Measurements from ENCODE around the gene GRID2. TPM values are rescaled to one million over a fixed set of nuclear protein-coding genes. Genes with fewer than 3 reads are reported as not detected.

Gene GRID2
- total RNA-seq, 1 donor from 2014 or later, result not detected

GRCh38 chr4:93169966-93170365 is 866.2 kb downstream of the GRID2 start:
- no peak for DNase-seq (ENCODE audit: low read depth)
- H3K4me3 ChIP-seq (ENCODE audit: low read depth, low read length), result no peak overlapping the region
- no peak for TF ChIP-seq CTCF (conservative IDR thresholded peaks at IDR 0.05; ENCODE audit: low read depth, low read length)

GRCh38 chr4:93174598-93174997 is 870.8 kb downstream of the GRID2 start:
- no peak for TF ChIP-seq CTCF (conservative IDR thresholded peaks at IDR 0.05; ENCODE audit: low read depth, low read length)
- no peak overlapping the region for H3K4me3 ChIP-seq (ENCODE audit: low read depth, low read length)
- DNase-seq (ENCODE audit: low read depth), result no peak

- DNase-seq (ENCODE audit: low read depth), result no peak
- TF ChIP-seq CTCF (conservative IDR thresholded peaks at IDR 0.05; ENCODE audit: low read depth, low read length), result no peak
- no peak overlapping the region for H3K4me3 ChIP-seq (ENCODE audit: low read depth, low read length)
Observed at GRCh38 chr4:93178279-93178678, 874.5 kb downstream of the GRID2 start.

GRCh38 chr4:93179044-93179443 is 875.3 kb downstream of the GRID2 start:
- TF ChIP-seq CTCF (conservative IDR thresholded peaks at IDR 0.05; ENCODE audit: low read depth, low read length), result no peak
- no peak for DNase-seq (ENCODE audit: low read depth)
- H3K4me3 ChIP-seq (ENCODE audit: low read depth, low read length), result no peak overlapping the region

GRCh38 chr4:93182722-93183121 is 879.0 kb downstream of the GRID2 start:
- TF ChIP-seq CTCF (conservative IDR thresholded peaks at IDR 0.05; ENCODE audit: low read depth, low read length), result no peak
- DNase-seq (ENCODE audit: low read depth), result no peak
- no peak overlapping the region for H3K4me3 ChIP-seq (ENCODE audit: low read depth, low read length)

GRCh38 chr4:93183576-93183975 is 879.8 kb downstream of the GRID2 start:
- no peak overlapping the region for H3K4me3 ChIP-seq (ENCODE audit: low read depth, low read length)
- TF ChIP-seq CTCF (conservative IDR thresholded peaks at IDR 0.05; ENCODE audit: low read depth, low read length), result no peak
- DNase-seq (ENCODE audit: low read depth), result no peak

- DNase-seq (ENCODE audit: low read depth), result no peak
- no peak for TF ChIP-seq CTCF (conservative IDR thresholded peaks at IDR 0.05; ENCODE audit: low read depth, low read length)
- H3K4me3 ChIP-seq (ENCODE audit: low read depth, low read length), result no peak overlapping the region
Observed at GRCh38 chr4:93184053-93184452, 880.3 kb downstream of the GRID2 start.

Data from epithelial cell of proximal tubule (primary cell).